H9 (cell line): ENCODE measurements around the gene ERMP1. TPM values are rescaled to one million over a fixed set of nuclear protein-coding genes. Genes with fewer than 3 reads are reported as not detected.

Source experiments
- DNase-seq: peaks from one replicate; pipeline ENCODE4 v3.0.0-alpha.2; 2017
- H2AFZ ChIP-seq: one replicate; pipeline ENCODE4 v1.6.1; 2013; ENCODE audit warnings: mild to moderate bottlenecking, low read length, control low read depth, moderate library complexity
- H2AK5ac ChIP-seq: 2 replicates; pipeline ENCODE4 v1.6.1; 2013; ENCODE audit warnings: low read length, control low read depth, mixed read lengths; ENCODE audit not compliant: insufficient read length
- H2BK120ac ChIP-seq: one replicate; pipeline ENCODE4 v1.6.1; 2013; ENCODE audit warnings: low read depth, mild to moderate bottlenecking, low read length, control low read depth, inconsistent platforms; ENCODE audit not compliant: poor library complexity, severe bottlenecking
- H2BK12ac ChIP-seq: 2 replicates; pipeline ENCODE4 v1.6.1; 2013; ENCODE audit warnings: low read length, control low read depth, mixed read lengths, low read depth; ENCODE audit not compliant: insufficient read length
- H2BK15ac ChIP-seq: 2 replicates; pipeline ENCODE4 v1.6.1; 2013; ENCODE audit warnings: low read depth, low read length, control low read depth
- H2BK20ac ChIP-seq: one replicate; pipeline ENCODE4 v1.6.1; 2013; ENCODE audit warnings: low read depth, mild to moderate bottlenecking, low read length, control low read depth, inconsistent platforms; ENCODE audit not compliant: poor library complexity, severe bottlenecking
- H2BK5ac ChIP-seq: 2 replicates; pipeline ENCODE4 v1.6.1; 2013; ENCODE audit warnings: low read length, control low read depth, mixed read lengths; ENCODE audit not compliant: insufficient read length
- H3K14ac ChIP-seq: 2 replicates; pipeline ENCODE4 v1.6.1; 2013; ENCODE audit warnings: low read length, control low read depth; ENCODE audit not compliant: insufficient read depth
- H3K18ac ChIP-seq: 2 replicates; pipeline ENCODE4 v1.6.1; 2013; ENCODE audit warnings: low read depth, mild to moderate bottlenecking, mixed read lengths, low read length, control low read depth; ENCODE audit not compliant: insufficient read length
- H3K23ac ChIP-seq: 2 replicates; pipeline ENCODE4 v1.6.1; 2013; ENCODE audit warnings: low read length, control low read depth, mixed read lengths, low read depth; ENCODE audit not compliant: insufficient read length
- H3K23me2 ChIP-seq: 2 replicates; pipeline ENCODE4 v1.6.1; 2013; ENCODE audit warnings: low read depth, mild to moderate bottlenecking, mixed read lengths, low read length, control low read depth; ENCODE audit not compliant: insufficient read length, poor library complexity, severe bottlenecking
- H3K27ac ChIP-seq: 2 replicates; pipeline ENCODE4 v1.5.1; 2013; ENCODE audit warnings: low read length, control low read depth, mixed read lengths, low read depth; ENCODE audit not compliant: insufficient read length
- H3K27me3 ChIP-seq: 2 replicates; pipeline ENCODE4 v1.6.1; 2013; ENCODE audit warnings: low read length, control low read depth, inconsistent platforms; ENCODE audit not compliant: insufficient read depth
- H3K4ac ChIP-seq: 2 replicates; pipeline ENCODE4 v1.6.1; 2013; ENCODE audit warnings: low read depth, mild to moderate bottlenecking, control low read depth, inconsistent platforms, low read length, moderate library complexity
- H3K4me1 ChIP-seq: 2 replicates; pipeline ENCODE4 v1.6.1; 2013; ENCODE audit warnings: low read length, control low read depth, inconsistent platforms; ENCODE audit not compliant: insufficient read depth
- H3K4me2 ChIP-seq: 2 replicates; pipeline ENCODE4 v1.6.1; 2013; ENCODE audit warnings: low read length, control low read depth, mixed read lengths; ENCODE audit not compliant: insufficient read length, insufficient read depth
- H3K56ac ChIP-seq: 2 replicates; pipeline ENCODE4 v1.6.1; 2013; ENCODE audit warnings: low read depth, mild to moderate bottlenecking, mixed read lengths, low read length, control low read depth; ENCODE audit not compliant: insufficient read length
- H3K79me1 ChIP-seq: 2 replicates; pipeline ENCODE4 v1.6.1; 2013; ENCODE audit warnings: low read depth, mild to moderate bottlenecking, moderate library complexity, low read length, control low read depth, inconsistent platforms; ENCODE audit not compliant: insufficient read depth, poor library complexity, severe bottlenecking
- H3K79me2 ChIP-seq: 2 replicates; pipeline ENCODE4 v1.6.1; 2013; ENCODE audit warnings: low read length, control low read depth, inconsistent platforms; ENCODE audit not compliant: insufficient read depth
- H3K9ac ChIP-seq: 2 replicates; pipeline ENCODE4 v1.6.1; 2013; ENCODE audit warnings: low read length, control low read depth, mixed read lengths; ENCODE audit not compliant: insufficient read length; ENCODE audit errors: extremely low read depth
- H3K9me3 ChIP-seq: one replicate; pipeline ENCODE4 v1.6.1; 2013; ENCODE audit warnings: low read depth, low read length, inconsistent platforms; ENCODE audit not compliant: control insufficient read depth
- H3T11ph ChIP-seq: one replicate; pipeline ENCODE4 v1.6.1; 2013; ENCODE audit warnings: mild to moderate bottlenecking, low read length, control low read depth, inconsistent platforms
- H4K20me1 ChIP-seq: one replicate; pipeline ENCODE4 v1.6.1; 2013; ENCODE audit not compliant: control insufficient read depth, insufficient read length, insufficient read depth
- H4K5ac ChIP-seq: 2 replicates; pipeline ENCODE4 v1.6.1; 2013; ENCODE audit warnings: low read depth, mild to moderate bottlenecking, mixed read lengths, low read length, control low read depth; ENCODE audit not compliant: insufficient read length
- H4K8ac ChIP-seq: replicated peaks from 2 replicates; pipeline ENCODE4 v1.6.1; 2013; ENCODE audit warnings: low read length, control low read depth, mixed read lengths, low read depth; ENCODE audit not compliant: insufficient read length
- H4K91ac ChIP-seq: 2 replicates; pipeline ENCODE4 v1.6.1; 2013; ENCODE audit warnings: low read depth, mild to moderate bottlenecking, moderate library complexity, mixed read lengths, low read length, control low read depth; ENCODE audit not compliant: insufficient read length
- H3K27ac Mint-ChIP-seq, 3 experiments: 2 replicates in 2 of 3; 3 replicates in 1 of 3; pipeline ENCODE4 v1.8.0; 2020 to 2021; ENCODE audit warnings: mixed read lengths in 3 of 3, mild to moderate bottlenecking in 1 of 3, moderate library complexity in 1 of 3
- H3K27me3 Mint-ChIP-seq: 2 replicates; pipeline ENCODE4 v1.8.0; 2021; ENCODE audit warnings: low read depth, mild to moderate bottlenecking, moderate library complexity, mixed read lengths
- H3K36me3 Mint-ChIP-seq, 3 experiments: 2 replicates in 2 of 3; 3 replicates in 1 of 3; pipeline ENCODE4 v1.8.0; 2020 to 2021; ENCODE audit warnings: low read depth in 3 of 3, mixed read lengths in 3 of 3; ENCODE audit not compliant: insufficient read depth in 1 of 3
- H3K4me1 Mint-ChIP-seq, 2 experiments: 2 replicates each; pipeline ENCODE4 v1.8.0; 2020; ENCODE audit warnings: mixed read lengths in 2 of 2
- H3K4me3 Mint-ChIP-seq, 2 experiments: 2 replicates in 1 of 2; 3 replicates in 1 of 2; pipeline ENCODE4 v1.8.0; 2020 to 2021; ENCODE audit warnings: mild to moderate bottlenecking in 2 of 2, mixed read lengths in 2 of 2, moderate library complexity in 1 of 2
- H3K9me3 Mint-ChIP-seq, 2 experiments: 2 replicates in 1 of 2; 3 replicates in 1 of 2; pipeline ENCODE4 v1.8.0; 2020; ENCODE audit warnings: mild to moderate bottlenecking in 2 of 2, mixed read lengths in 2 of 2, moderate library complexity in 1 of 2
- CTCF ChIP-seq: fragments of 200-600 bp; sonication (generic); conservative IDR thresholded peaks from 3 replicates; pipeline ENCODE4 v1.8.0; 2021; ENCODE audit warnings: antibody characterized with exemption, mild to moderate bottlenecking
- WGBS: extraction: QIAGEN DNeasy Blood & Tissue Kit; methylation state at CpG from one replicate; pipeline ENCODE4 v1.1.7; 2013; ENCODE audit warnings: missing lambda C conversion rate, low lambda C conversion rate, mixed read lengths; ENCODE audit not compliant: insufficient read length; ENCODE audit errors: extremely low coverage; 5-methylcytosine and 5-hydroxymethylcytosine counted together
- total RNA-seq: library from RNA; stranded (reverse); gene quantifications from 2 replicates; pipeline ENCODE4 v1.2.1, GENCODE V29; 2021

ERMP1 gene
- total RNA-seq, 1 experiment from 2014 or later: 20.2 TPM

GRCh38 chr9:5819174-5819573 is 13.7 kb downstream of the ERMP1 start:
- Histone ChIP-seq H3K9me3 (no peaks in the 10 kb centered on the region), H3K79me2 (no peaks in the 10 kb centered on the region), H2AFZ (no peak overlapping the region), H3K18ac (no peak overlapping the region), H3K4me2 (no peak overlapping the region), H3K56ac (no peak overlapping the region), H3K27me3 (no peaks in the 10 kb centered on the region), H4K91ac (no peak overlapping the region), H3K9ac (no peak overlapping the region), H4K20me1 (no peaks in the 10 kb centered on the region), H3K4ac (no peak overlapping the region), H2AK5ac (no peak overlapping the region), H3K79me1 (no peaks in the 10 kb centered on the region), H3K23ac (no peak overlapping the region), H2BK5ac (no peak overlapping the region), H2BK20ac (no peak overlapping the region), H2BK120ac (no peak overlapping the region), H3K4me1 (no peaks in the 10 kb centered on the region), H3T11ph (no peak overlapping the region), H2BK12ac (no peak overlapping the region), H4K8ac (no peak overlapping the region), H4K5ac (no peak overlapping the region), H2BK15ac (no peak overlapping the region), H3K14ac (no peak overlapping the region), H3K23me2 (no peaks in the 10 kb centered on the region), H3K27ac (no peak overlapping the region)
- Mint-ChIP-seq H3K27me3 (no peaks in the 10 kb centered on the region), H3K9me3 (no peaks in the 10 kb centered on the region), H3K36me3 (peaks cover 6 to 25% (median 22%) of the 10 kb centered on the region in 3 experiments; a peak in 5 of 7 replicates), H3K27ac (peak overlapping the region in 1 of 3 experiments; percentile 80; a peak in 1 of 7 replicates), H3K4me1 (no peaks in the 10 kb centered on the region), H3K4me3 (no peak overlapping the region)
- no peak for TF ChIP-seq CTCF
- no CpG with 5 or more reads among the region's 6 CpGs for WGBS
- DNase-seq: no peak
